HFF-Myc (cell line): Measurements from ENCODE around the gene ZSCAN5C.

Source experiments
- DNase-seq: peaks from one replicate; pipeline ENCODE4 v3.0.0-alpha.2; 2011; ENCODE audit warnings: low read depth; ENCODE audit errors: extremely low read depth
- H3K4me3 ChIP-seq: replicated peaks from 2 replicates; pipeline ENCODE4 v1.5.1; 2011; ENCODE audit warnings: low read depth, mild to moderate bottlenecking, control low read depth, low read length
- CTCF ChIP-seq: IDR thresholded peaks from 2 replicates; pipeline ENCODE4 v1.5.1; 2012; ENCODE audit warnings: mild to moderate bottlenecking, low read depth, low read length, control low read depth; ENCODE audit errors: missing control alignments

ZSCAN5C gene

DNA sequence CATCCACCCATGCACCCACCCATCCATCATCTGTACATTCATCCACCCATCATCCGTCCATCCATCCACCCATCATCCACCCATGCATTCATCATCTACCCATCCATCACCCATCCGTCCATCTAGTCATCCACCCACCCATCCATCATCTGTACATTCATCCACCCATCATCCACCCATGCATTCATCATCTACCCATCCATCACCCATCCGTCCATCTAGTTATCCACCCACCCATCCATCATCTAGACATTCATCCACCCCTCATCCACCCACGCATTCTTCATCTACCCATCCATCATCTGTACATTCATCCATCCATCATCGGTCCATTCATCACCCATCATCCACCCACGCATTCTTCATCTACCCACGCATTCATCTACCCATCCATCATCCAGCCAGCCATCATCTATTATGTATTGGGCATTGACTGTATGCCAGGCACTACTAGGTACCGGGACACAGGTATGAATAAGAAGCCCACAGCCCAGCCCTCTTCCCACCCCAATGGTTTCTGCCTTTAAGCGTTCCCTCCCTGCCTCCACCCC is 43.0 kb upstream of the ZSCAN5C start:
- no peak for TF ChIP-seq CTCF

GRCh38 chr19:56159622-56160271 is 42.3 kb upstream of the ZSCAN5C start:
- no peak for DNase-seq
- no peak overlapping the region for H3K4me3 ChIP-seq
- TF ChIP-seq CTCF: no peak

More for the DNA sequence above, 43.0 kb upstream of the ZSCAN5C start:
- no peak overlapping the region for H3K4me3 ChIP-seq
- DNase-seq: no peak

GRCh38 chr19:56161534-56161933 is 40.5 kb upstream of the ZSCAN5C start:
- TF ChIP-seq CTCF: no peak
- no peak overlapping the region for H3K4me3 ChIP-seq
- DNase-seq: no peak

DNA sequence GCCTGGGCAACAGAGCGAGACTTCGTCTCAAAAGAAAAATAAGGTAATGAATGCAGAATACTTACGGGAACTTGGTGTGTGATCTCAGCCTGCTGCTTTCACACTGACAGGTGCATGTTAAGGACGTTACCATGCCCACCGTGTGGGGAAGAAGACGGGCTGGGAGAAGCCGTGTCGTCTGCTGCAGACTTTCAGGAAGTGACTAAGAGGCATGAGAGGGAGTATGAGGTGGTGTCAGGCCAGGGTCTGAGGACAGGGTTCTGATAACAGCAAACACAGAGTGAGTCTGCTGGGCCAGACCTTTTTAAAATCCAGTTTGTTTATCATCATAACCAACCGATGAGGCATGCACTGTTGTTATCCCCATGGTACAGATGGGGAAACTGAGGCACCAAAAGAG is 39.8 kb upstream of the ZSCAN5C start:
- DNase-seq: no peak
- TF ChIP-seq CTCF: no peak

GRCh38 chr19:56163097-56163496 is 39.0 kb upstream of the ZSCAN5C start:
- no peak for DNase-seq
- TF ChIP-seq CTCF: no peak
- no peak overlapping the region for H3K4me3 ChIP-seq

More for the DNA sequence above, 39.8 kb upstream of the ZSCAN5C start:
- H3K4me3 ChIP-seq: no peak overlapping the region

- no peak overlapping the region for H3K4me3 ChIP-seq
- no peak for TF ChIP-seq CTCF
- no peak for DNase-seq
These were observed 35.0 kb upstream of the ZSCAN5C start for GRCh38 chr19:56167064-56167578.
